NCI-H460 (cell line): ENCODE measurements around the gene MDK. TPM values are rescaled to one million over a fixed set of nuclear protein-coding genes. Genes with fewer than 3 reads are reported as not detected.

Experiments used
- small RNA-seq, 2 experiments: library from RNA; depleted of rRNA; stranded (forward); fragments of <200 nt; gene quantifications; one replicate each; pipeline ENCODE3, GENCODE V24; 2014
- total RNA-seq: library from RNA; depleted of rRNA; stranded (reverse); fragments of >200 nt; shearing (Covaris generic); gene quantifications from 2 replicates; pipeline ENCODE4 v1.2.3, GENCODE V29; 2014; rRNA removed

The MDK gene
- total RNA-seq, 1 experiment from 2014 or later = 22.1 TPM

Small RNAs within 50 kb of the gene (small RNA-seq; reads per million reads assigned to genes)
- 0 to 0.06 reads per million in 2 experiments for gene MIR4688

Other genes starting within 250 kb of the MDK start
- gene CREB3L1, start 104.0 kb upstream of the MDK start, total RNA-seq = 0.12 and 1.7 TPM in 2 replicates
- 14.8 and 17.3 TPM in 2 replicates for gene DGKZ, start 34.2 kb upstream of the MDK start, total RNA-seq
- not detected in 2 replicates for gene CHRM4, start 10.1 kb downstream of the MDK start, total RNA-seq
- 8.9 and 9.6 TPM in 2 replicates for gene AMBRA1, start 212.4 kb downstream of the MDK start, total RNA-seq
- 1.9 and 2.2 TPM in 2 replicates for gene HARBI1, start 235.6 kb downstream of the MDK start, total RNA-seq
- gene ATG13, start 235.9 kb downstream of the MDK start, total RNA-seq = 44.4 and 44.7 TPM in 2 replicates